SK-N-SH (cell line): Measurements from ENCODE around the gene MINK1. TPM values are rescaled to one million over a fixed set of nuclear protein-coding genes. Genes with fewer than 3 reads are reported as not detected.

Source experiments
- CTCF ChIA-PET: fragments of 300-600, 350-600 bp; formaldehyde crosslinking; extraction: SDS; loops from one replicate; lab custom pipeline; 2021; lab: Yijun Ruan, JAX
- POLR2A ChIA-PET: fragments of 350-600 bp; sonication (Branson Sonifier 250); formaldehyde crosslinking; extraction: SDS; loops from one replicate; lab custom pipeline; 2020; ENCODE audit warnings: antibody characterized with exemption, inconsistent platforms; lab: Yijun Ruan, JAX
- DNase-seq: peaks from one replicate; pipeline ENCODE4 v3.0.0; 2012
- H2AFZ ChIP-seq: fragments of 200-600 bp; sonication (generic); 2 replicates; pipeline ENCODE4 v1.8.1; 2016; ENCODE audit warnings: antibody characterized with exemption, mild to moderate bottlenecking, low read depth
- H3F3A ChIP-seq: fragments of 200-600 bp; sonication (generic); replicated peaks from 2 replicates; pipeline ENCODE3; 2016; ENCODE audit warnings: antibody characterized with exemption, mild to moderate bottlenecking; ENCODE audit not compliant: insufficient read depth
- H3K27ac ChIP-seq, 2 experiments: fragments of 200-500 bp in 1 of 2; fragments of 200-600 bp in 1 of 2; sonication (Bioruptor generic) in 1 of 2; sonication (generic), shearing (Covaris generic) in 1 of 2; 2 replicates each; pipeline versions ENCODE4 v1.5.1 to v1.6.1; 2014 to 2016; ENCODE audit warnings: low read depth in 2 of 2, inconsistent platforms in 1 of 2, low read length in 1 of 2, mild to moderate bottlenecking in 1 of 2, mixed read lengths in 1 of 2
- H3K27me3 ChIP-seq: fragments of 200-600 bp; sonication (generic), shearing (Covaris generic); 2 replicates; pipeline ENCODE4 v1.6.1; 2016; ENCODE audit warnings: mixed run types; ENCODE audit not compliant: insufficient read depth
- H3K36me3 ChIP-seq, 2 experiments: fragments of 200-500 bp in 1 of 2; fragments of 200-600 bp in 1 of 2; sonication (Bioruptor generic) in 1 of 2; sonication (generic) in 1 of 2; replicated peaks in 1 of 2; 2 replicates each; pipeline versions ENCODE3 to v1.5.1; 2014 to 2016; ENCODE audit warnings: low read length in 1 of 2, mild to moderate bottlenecking in 1 of 2; ENCODE audit not compliant: insufficient read depth in 2 of 2, control insufficient read depth in 1 of 2
- H3K4me1 ChIP-seq, 2 experiments: fragments of 200-500 bp in 1 of 2; fragments of 200-600 bp in 1 of 2; sonication (Bioruptor generic) in 1 of 2; sonication (generic), shearing (Covaris generic) in 1 of 2; 2 replicates each; pipeline versions ENCODE4 v1.5.1 to v1.6.1; 2014 to 2016; ENCODE audit warnings: low read depth in 1 of 2, low read length in 1 of 2, mixed run types in 1 of 2; ENCODE audit not compliant: insufficient read depth in 2 of 2, control insufficient read depth in 1 of 2
- H3K4me2 ChIP-seq: fragments of 200-600 bp; sonication (generic), shearing (Covaris generic); 2 replicates; pipeline ENCODE4 v1.6.1; 2017; ENCODE audit warnings: mixed run types
- H3K4me3 ChIP-seq, 2 experiments: fragments of 200-500 bp in 1 of 2; fragments of 200-600 bp in 1 of 2; sonication (Bioruptor generic) in 1 of 2; sonication (generic), shearing (Covaris generic) in 1 of 2; 2 replicates each; pipeline versions ENCODE4 v1.5.1 to v1.8.1; 2014 to 2016; ENCODE audit warnings: low read depth in 2 of 2, inconsistent platforms in 1 of 2, low read length in 1 of 2, mild to moderate bottlenecking in 1 of 2, mixed read lengths in 1 of 2, moderate library complexity in 1 of 2
- H3K79me2 ChIP-seq: fragments of 200-600 bp; sonication (generic); 2 replicates; pipeline ENCODE4 v1.8.1; 2017; ENCODE audit warnings: mild to moderate bottlenecking; ENCODE audit not compliant: insufficient read depth
- H3K9ac ChIP-seq: fragments of 200-600 bp; sonication (generic); 2 replicates; pipeline ENCODE4 v1.6.1; 2017; ENCODE audit warnings: mixed run types
- H3K9me2 ChIP-seq: fragments of 200-600 bp; sonication (generic); 2 replicates; pipeline ENCODE4 v1.6.1; 2017; ENCODE audit warnings: mixed run types
- H3K9me3 ChIP-seq: fragments of 200-600 bp; sonication (generic); 2 replicates; pipeline ENCODE4 v1.6.1; 2017; ENCODE audit warnings: mixed run types, mild to moderate bottlenecking, moderate library complexity
- H4K20me1 ChIP-seq: fragments of 200-600 bp; sonication (generic); 2 replicates; pipeline ENCODE4 v1.6.1; 2017; ENCODE audit warnings: mild to moderate bottlenecking, mixed run types; ENCODE audit not compliant: insufficient read depth
- CHD2 ChIP-seq: fragments of 150-350 bp; IDR thresholded peaks from 2 replicates; pipeline ENCODE4 v1.6.1; 2018; ENCODE audit warnings: low read length; ENCODE audit not compliant: partially characterized antibody
- CTCF ChIP-seq: fragments of 200-600 bp; sonication (generic); IDR thresholded peaks from 2 replicates; pipeline ENCODE4 v1.6.1; 2017; ENCODE audit warnings: antibody characterized with exemption, mild to moderate bottlenecking, moderate library complexity
- EP300 ChIP-seq, 2 experiments: IDR thresholded peaks; 2 replicates each; pipeline versions ENCODE4 v1.4.0 to v1.6.1; 2012; ENCODE audit warnings: borderline replicate concordance in 1 of 2, low read depth in 1 of 2, low read length in 1 of 2
- FOSL2 ChIP-seq: IDR thresholded peaks from 2 replicates; pipeline ENCODE4 v1.4.0; 2012; ENCODE audit warnings: low read depth, mild to moderate bottlenecking, moderate library complexity, borderline replicate concordance
- FOXJ3 ChIP-seq: sonication (generic); formaldehyde crosslinking; IDR thresholded peaks from 2 replicates; pipeline ENCODE4 v1.5.1; 2020; ENCODE audit warnings: mild to moderate bottlenecking, missing genetic modification reagents
- FOXM1 ChIP-seq: IDR thresholded peaks from 2 replicates; pipeline ENCODE4 v1.4.0; 2012; ENCODE audit warnings: low read depth, mild to moderate bottlenecking
- GABPA ChIP-seq: IDR thresholded peaks from 2 replicates; pipeline ENCODE4 v1.4.0; 2012; ENCODE audit warnings: low read depth, mild to moderate bottlenecking
- GATA2 ChIP-seq: sonication (generic); formaldehyde crosslinking; IDR thresholded peaks from 2 replicates; pipeline ENCODE4 v1.5.0; 2020; ENCODE audit warnings: mild to moderate bottlenecking, missing genetic modification reagents
- IRF3 ChIP-seq: fragments of 150-350 bp; IDR thresholded peaks from 2 replicates; pipeline ENCODE4 v1.6.1; 2016; ENCODE audit warnings: mild to moderate bottlenecking, low read depth, low read length
- NRF1 ChIP-seq: IDR thresholded peaks from 2 replicates; pipeline ENCODE4 v1.6.1; 2012; ENCODE audit warnings: low read depth, mild to moderate bottlenecking, low read length
- PBX3 ChIP-seq: IDR thresholded peaks from 2 replicates; pipeline ENCODE4; 2012
- POLR2AphosphoS5 ChIP-seq: IDR thresholded peaks from 2 replicates; pipeline ENCODE4 v1.6.1; 2012; ENCODE audit warnings: low read depth, low read length
- RCOR1 ChIP-seq: fragments of 150-350 bp; IDR thresholded peaks from 2 replicates; pipeline ENCODE4 v1.6.1; 2017; ENCODE audit warnings: antibody characterized with exemption, low read length
- RXRA ChIP-seq: IDR thresholded peaks from 2 replicates; pipeline ENCODE4 v1.4.0; 2012; ENCODE audit warnings: low read depth, mild to moderate bottlenecking, borderline replicate concordance
- SIN3A ChIP-seq: IDR thresholded peaks from 2 replicates; pipeline ENCODE4 v1.6.1; 2012; ENCODE audit warnings: low read depth, mild to moderate bottlenecking, low read length, moderate library complexity, borderline replicate concordance
- SMC3 ChIP-seq: IDR thresholded peaks from 2 replicates; pipeline ENCODE4 v1.6.1; 2012; ENCODE audit warnings: low read depth, low read length, improper control_type of control experiment
- TCF12 ChIP-seq: IDR thresholded peaks from 2 replicates; pipeline ENCODE4 v1.4.0; 2012
- YY1 ChIP-seq: IDR thresholded peaks from 2 replicates; pipeline ENCODE4 v1.4.0; 2012; ENCODE audit warnings: low read depth, mild to moderate bottlenecking
- WGBS: methylation state at CpG from one replicate; pipeline ENCODE4 v1.1.6; 2017; ENCODE audit warnings: low lambda C conversion rate; 5-methylcytosine and 5-hydroxymethylcytosine counted together
- polyA plus RNA-seq, 3 experiments: library from polyadenylated mRNA; depleted of rRNA; stranded (reverse); fragments of >200 nt; gene quantifications; 2 replicates each; pipeline ENCODE4 v1.2.3, GENCODE V29; 2012
- TF ChIP-seq, protein P1 (sequence below): IDR thresholded peaks from 2 replicates; pipeline ENCODE4 v1.4.0; 2012; ENCODE audit warnings: low read depth

Gene MINK1
- polyA plus RNA-seq, 1 of the 3 experiments (the other 2 are of a cell fraction) = 64.7 TPM

DNA sequence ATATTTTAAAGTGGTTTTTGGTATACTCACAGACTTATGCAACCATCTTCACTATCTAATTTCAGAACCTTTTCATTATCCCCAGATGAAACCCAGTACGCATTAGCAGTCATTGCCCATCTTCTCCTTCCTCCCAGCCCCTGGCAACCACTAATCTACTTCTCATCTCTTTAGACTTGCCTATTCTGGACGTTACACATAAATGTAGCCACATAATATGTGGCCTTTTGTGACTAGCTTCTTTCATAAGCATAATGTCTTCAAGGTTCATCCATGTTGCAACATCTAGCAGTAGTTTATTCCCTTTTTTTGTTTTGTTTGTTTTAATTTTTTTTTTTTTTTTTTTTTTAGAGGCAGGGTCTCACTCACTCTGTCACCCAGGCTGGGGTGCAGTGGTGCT lies 37.7 kb downstream of the MINK1 start:
- ChIA-PET POLR2A (no interaction called here), CTCF (interaction anchor here (0.7 to 1.7 kb wide), 3 partner anchors 10 to 84 kb away, joined by 3 to 5 read pairs (median 3); no protein-coding TSS in a partner anchor)
- Histone ChIP-seq H3K9me2 (no peaks in the 10 kb centered on the region), H3K4me2 (no peak overlapping the region), H3K79me2 (peaks cover 15% of the 10 kb centered on the region), H3F3A (no peaks in the 10 kb centered on the region), H3K4me1 (peaks cover 0 to 4% of the 10 kb centered on the region in 2 experiments; a peak in 1 of 4 replicates), H3K36me3 (peaks cover 0 to 4% of the 10 kb centered on the region in 2 experiments), H2AFZ (no peak overlapping the region), H3K9me3 (no peaks in the 10 kb centered on the region), H3K27ac (no peak overlapping the region), H3K27me3 (no peaks in the 10 kb centered on the region), H3K9ac (no peak overlapping the region), H3K4me3 (no peak overlapping the region), H4K20me1 (0 out of 2 replicates have a peak, but pooled peaks cover 3% of the 10 kb centered on the region)
- WGBS = 91% methylated on average over 2 of the region's 2 CpGs
- TF ChIP-seq POLR2AphosphoS5 (no peak), RCOR1 (no peak), YY1 (no peak), TCF12 (no peak), CTCF (no peak), NRF1 (no peak), RXRA (no peak), FOXJ3 (CRISPR knock-in tag) (no peak), FOXM1 (no peak), GATA2 (CRISPR knock-in tag) (no peak), IRF3 (no peak), EP300 (IDR thresholded peaks at IDR 0.05; ENCODE audit: borderline replicate concordance in 1 of 2, low read depth in 1 of 2, low read length in 1 of 2) (no peak), PBX3 (no peak), GABPA (no peak), FOSL2 (no peak), SIN3A (no peak), SMC3 (no peak), CHD2 (no peak)
- TF ChIP-seq, protein P1, sequence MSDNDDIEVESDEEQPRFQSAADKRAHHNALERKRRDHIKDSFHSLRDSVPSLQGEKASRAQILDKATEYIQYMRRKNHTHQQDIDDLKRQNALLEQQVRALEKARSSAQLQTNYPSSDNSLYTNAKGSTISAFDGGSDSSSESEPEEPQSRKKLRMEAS = no peak
- no peak for DNase-seq
